Medulla oblongata (tissue), 1 donor: ENCODE measurements around the gene SKIDA1.

ENCODE experiments used
- DNase-seq: peaks from one replicate; pipeline ENCODE4 v3.0.0-alpha.2; 2015; ENCODE audit errors: extremely low spot score

Gene SKIDA1

GRCh38 chr10:21487416-21488180 is 37.9 kb downstream of the SKIDA1 start:
- DNase-seq = no peak

- DNase-seq = no peak
Measured at GRCh38 chr10:21482821-21483220, 42.7 kb downstream of the SKIDA1 start.

- no peak for DNase-seq
Measured at GRCh38 chr10:21481407-21481806, 44.1 kb downstream of the SKIDA1 start.

GRCh38 chr10:21479570-21480315 is 45.7 kb downstream of the SKIDA1 start:
- DNase-seq = no peak

- DNase-seq = no peak
Measured at GRCh38 chr10:21475393-21475792, 50.1 kb downstream of the SKIDA1 start.

GRCh38 chr10:21473541-21473940 is 51.9 kb downstream of the SKIDA1 start:
- no peak for DNase-seq

GRCh38 chr10:21473135-21473534 is 52.3 kb downstream of the SKIDA1 start:
- no peak for DNase-seq

- no peak for DNase-seq
Measured at GRCh38 chr10:21468086-21468485, 57.4 kb downstream of the SKIDA1 start.

GRCh38 chr10:21467633-21468032 is 57.8 kb downstream of the SKIDA1 start:
- DNase-seq = no peak

- DNase-seq = no peak
Measured at GRCh38 chr10:21464134-21464533, 61.3 kb downstream of the SKIDA1 start.
